Measurements from ENCODE around the gene CDC42EP5.

CDC42EP5 gene

GRCh38 chr19:54461613-54462012 lies 11.5 kb downstream of the CDC42EP5 start:
- no peak for DNase-seq

GRCh38 chr19:54461210-54461609 lies 11.9 kb downstream of the CDC42EP5 start:
- DNase-seq: no peak

- DNase-seq: no peak
Measured at GRCh38 chr19:54460230-54461005, 12.7 kb downstream of the CDC42EP5 start.

GRCh38 chr19:54459282-54460229 lies 13.5 kb downstream of the CDC42EP5 start:
- DNase-seq: no peak

GRCh38 chr19:54458648-54459281 lies 14.3 kb downstream of the CDC42EP5 start:
- no peak for DNase-seq

- DNase-seq: no peak
Measured at GRCh38 chr19:54457773-54458647, 15.1 kb downstream of the CDC42EP5 start.

- no peak for DNase-seq
Measured at GRCh38 chr19:54456423-54457373, 16.4 kb downstream of the CDC42EP5 start.

- DNase-seq: no peak
Measured at GRCh38 chr19:54455786-54456422, 17.2 kb downstream of the CDC42EP5 start.

GRCh38 chr19:54454781-54455675 lies 18.1 kb downstream of the CDC42EP5 start:
- DNase-seq: no peak

GRCh38 chr19:54453921-54454780 lies 18.9 kb downstream of the CDC42EP5 start:
- DNase-seq: no peak

- DNase-seq: no peak
Measured at GRCh38 chr19:54452626-54453025, 20.5 kb downstream of the CDC42EP5 start.

- no peak for DNase-seq
Measured at GRCh38 chr19:54451997-54452396, 21.1 kb downstream of the CDC42EP5 start.

- no peak for DNase-seq
Measured at GRCh38 chr19:54451331-54451871, 21.7 kb downstream of the CDC42EP5 start.

GRCh38 chr19:54449701-54450069 lies 23.4 kb downstream of the CDC42EP5 start:
- no peak for DNase-seq

GRCh38 chr19:54448774-54449700 lies 24.1 kb downstream of the CDC42EP5 start, which contains the start of gene LENG8:
LENG8 (plus strand) TSS chr19:54449199; CDS start chr19:54451345, 2,146 bp downstream.
- DNase-seq: peak; percentile 93

GRCh38 chr19:54448040-54448773 lies 24.9 kb downstream of the CDC42EP5 start:
- no peak for DNase-seq

All from effector CD8-positive, alpha-beta T cell (primary cell).